ENCODE data around the gene ENKD1.

- no peak for TF ChIP-seq CTCF (IDR thresholded peaks at IDR 0.05)
- TF ChIP-seq EZH2 (IDR thresholded peaks at IDR 0.05; ENCODE audit: borderline replicate concordance, insufficient read depth, low read depth, low read length, poor library complexity, severe bottlenecking), result no peak
Measured at GRCh38 chr16:67673712-67674580, 7.4 kb upstream of the ENKD1 start.

Data from B cell (primary cell).